CD4-positive, CD25-positive, alpha-beta regulatory T cell (primary cell): ENCODE results near the gene ISM1. TPM values are rescaled to one million over a fixed set of nuclear protein-coding genes. Genes with fewer than 3 reads are reported as not detected.
A peak's percentile ranks its signal among the peaks of the same experiment; 100 is the strongest.

Source experiments
- ATAC-seq, 2 donors: fragments of 150-1000 bp; cut with Tn5 transposase; one replicate each; pipeline ENCODE4 v1.10.0; 2021; ENCODE audit warnings: low read depth in 2 of 2, moderate number of reproducible peaks in 2 of 2, moderate library complexity in 1 of 2
- DNase-seq, 3 donors: peaks; one replicate each; pipeline versions ENCODE4 v3.0.0 to v3.0.0-alpha.2; 2012 to 2022; ENCODE audit warnings: mixed read lengths in 1 of 3
- H3K27ac ChIP-seq: one replicate; pipeline ENCODE4 v1.7.0; 2013; ENCODE audit warnings: mild to moderate bottlenecking, low read length; ENCODE audit not compliant: insufficient read depth, poor library complexity, severe bottlenecking
- H3K27me3 ChIP-seq: one replicate; pipeline ENCODE4 v1.7.0; 2013; ENCODE audit warnings: low read length; ENCODE audit not compliant: control insufficient read depth, insufficient read depth
- H3K36me3 ChIP-seq: one replicate; pipeline ENCODE4 v1.7.0; 2013; ENCODE audit warnings: mild to moderate bottlenecking, low read length, moderate library complexity; ENCODE audit not compliant: control insufficient read depth, insufficient read depth
- H3K4me1 ChIP-seq: 2 replicates; pipeline ENCODE4 v1.7.0; 2013; ENCODE audit warnings: mild to moderate bottlenecking, low read length; ENCODE audit not compliant: insufficient read depth, control insufficient read depth, poor library complexity, severe bottlenecking
- H3K4me3 ChIP-seq: one replicate; pipeline ENCODE4 v1.7.0; 2013; ENCODE audit warnings: low read depth, mild to moderate bottlenecking, low read length, moderate library complexity
- H3K9me3 ChIP-seq, 2 experiments: 1 replicate in 1 of 2; 2 replicates in 1 of 2; pipeline ENCODE4 v1.7.0; 2013; ENCODE audit warnings: low read length in 2 of 2, mild to moderate bottlenecking in 1 of 2, moderate library complexity in 1 of 2; ENCODE audit not compliant: control insufficient read depth in 2 of 2
- H3K27ac Mint-ChIP-seq, 3 donors: one replicate each; pipeline ENCODE4 v1.8.0; 2020 to 2022; ENCODE audit warnings: mild to moderate bottlenecking in 3 of 3, mixed read lengths in 3 of 3, moderate library complexity in 2 of 3
- H3K27me3 Mint-ChIP-seq: one replicate; pipeline ENCODE4 v1.8.0; 2022; ENCODE audit warnings: mild to moderate bottlenecking, mixed read lengths
- H3K36me3 Mint-ChIP-seq: one replicate; pipeline ENCODE4 v1.8.0; 2020; ENCODE audit warnings: mixed read lengths
- H3K4me1 Mint-ChIP-seq, 4 donors: one replicate each; pipeline ENCODE4 v1.8.0; 2020 to 2022; ENCODE audit warnings: mixed read lengths in 4 of 4, mild to moderate bottlenecking in 1 of 4
- H3K4me3 Mint-ChIP-seq, 4 donors: one replicate each; pipeline ENCODE4 v1.8.0; 2020 to 2022; ENCODE audit warnings: mild to moderate bottlenecking in 4 of 4, mixed read lengths in 4 of 4, moderate library complexity in 3 of 4
- H3K9me3 Mint-ChIP-seq, 7 donors: one replicate each; pipeline ENCODE4 v1.8.0; 2020 to 2022; ENCODE audit warnings: mixed read lengths in 7 of 7, mild to moderate bottlenecking in 3 of 7, moderate library complexity in 2 of 7
- polyA plus RNA-seq, 4 donors: library from polyadenylated mRNA; unstranded; fragments of 300-500 nt; fragmentation: Illumina TruSeq; gene quantifications; one replicate each; pipeline ENCODE4 v1.2.3, GENCODE V29; 2021
- total RNA-seq: library from RNA; stranded (reverse); gene quantifications from one replicate; pipeline ENCODE4 v1.2.3, GENCODE V29; 2022

The ISM1 gene
- total and polyA plus RNA-seq, 5 donors from 2014 or later = 0.38 to 2.4 (median 0.67) TPM

GRCh38 chr20:13249798-13250170 is 28.7 kb downstream of the ISM1 start:
- H3K9me3 ChIP-seq = no peaks in the 10 kb centered on the region
- no peaks in the 10 kb centered on the region for H3K27me3 Mint-ChIP-seq
- ATAC-seq (no peak), DNase-seq (no peak)
- H3K9me3 Mint-ChIP-seq = peaks cover 0 to 2% (median 0%) of the 10 kb centered on the region in 7 donors
- peak overlapping the region in 2 of 3 donors; percentile 82 to 93 for H3K27ac Mint-ChIP-seq
- peaks cover 15 to 64% (median 25%) of the 10 kb centered on the region in 4 donors for H3K4me1 Mint-ChIP-seq
- no peak overlapping the region for H3K4me3 ChIP-seq
- no peaks in the 10 kb centered on the region for H3K27me3 ChIP-seq
- H3K4me1 ChIP-seq = peaks cover 27% of the 10 kb centered on the region
- no peaks in the 10 kb centered on the region for H3K36me3 ChIP-seq
- no peaks in the 10 kb centered on the region for H3K36me3 Mint-ChIP-seq
- H3K27ac ChIP-seq = no peak overlapping the region
- no peak overlapping the region for H3K4me3 Mint-ChIP-seq

- DNase-seq (no peak), ATAC-seq (no peak)
- H3K4me3 Mint-ChIP-seq = no peak overlapping the region
- H3K9me3 Mint-ChIP-seq = peaks cover 0 to 2% (median 0%) of the 10 kb centered on the region in 7 donors
- no peaks in the 10 kb centered on the region for H3K27me3 Mint-ChIP-seq
- no peaks in the 10 kb centered on the region for H3K9me3 ChIP-seq
- H3K27ac Mint-ChIP-seq = peak overlapping the region in 2 of 3 donors; percentile 72 to 82
- H3K4me1 Mint-ChIP-seq = peaks cover 12 to 65% (median 25%) of the 10 kb centered on the region in 4 donors
- no peaks in the 10 kb centered on the region for H3K36me3 Mint-ChIP-seq
- no peak overlapping the region for H3K27ac ChIP-seq
- no peak overlapping the region for H3K4me3 ChIP-seq
- H3K27me3 ChIP-seq = no peaks in the 10 kb centered on the region
- no peaks in the 10 kb centered on the region for H3K36me3 ChIP-seq
- H3K4me1 ChIP-seq = peaks cover 27% of the 10 kb centered on the region
These were observed 29.2 kb downstream of the ISM1 start for GRCh38 chr20:13250251-13250650.

DNA sequence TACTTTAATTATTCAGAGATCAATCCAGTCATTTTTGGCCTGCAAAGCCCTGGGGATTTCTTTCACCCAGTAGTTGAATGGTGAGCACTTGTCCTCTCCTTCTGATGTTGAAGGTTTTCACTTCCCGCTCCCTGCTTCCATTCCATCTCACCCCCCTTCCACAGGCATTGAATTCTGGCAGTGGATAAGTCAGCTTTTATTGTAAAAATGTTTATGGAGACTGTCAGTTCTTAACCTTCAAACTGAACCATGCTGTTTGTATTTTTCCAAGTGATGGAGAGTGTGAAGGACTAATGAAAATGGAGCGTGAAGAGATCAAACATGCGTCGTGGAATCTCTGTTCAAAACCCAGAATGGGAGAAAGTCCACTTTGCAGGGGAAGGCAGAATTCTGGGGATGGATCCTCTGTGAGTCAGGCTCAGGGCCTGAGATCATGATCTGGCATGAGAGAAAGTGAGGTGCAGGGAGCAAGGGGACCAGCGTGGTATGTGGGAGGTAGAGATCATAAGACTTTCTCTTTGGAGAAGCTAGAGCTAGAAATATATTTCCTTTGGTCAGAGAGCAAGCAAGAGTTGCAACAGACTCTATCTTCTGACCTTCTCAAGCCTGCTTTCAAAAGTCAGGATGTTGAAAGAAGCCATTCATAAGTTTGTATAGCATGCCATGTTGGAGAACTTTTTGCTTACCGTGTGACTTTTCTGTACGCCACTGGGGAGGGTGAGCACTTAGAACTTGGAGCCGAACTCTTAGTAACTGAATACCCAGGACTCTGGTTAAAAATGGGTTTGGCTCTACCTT is 30.2 kb downstream of the ISM1 start:
- Mint-ChIP-seq H3K36me3 (no peaks in the 10 kb centered on the region), H3K27me3 (no peaks in the 10 kb centered on the region), H3K4me3 (no peak overlapping the region), H3K9me3 (peaks cover 0 to 2% (median 0%) of the 10 kb centered on the region in 7 donors), H3K27ac (peak overlapping the region; percentile 5 to 58 (median 36)), H3K4me1 (peaks cover 12 to 58% (median 22%) of the 10 kb centered on the region in 4 donors)
- no peaks in the 10 kb centered on the region for H3K9me3 ChIP-seq
- ATAC-seq (no peak), DNase-seq (no peak)
- peaks cover 27% of the 10 kb centered on the region for H3K4me1 ChIP-seq
- no peaks in the 10 kb centered on the region for H3K27me3 ChIP-seq
- H3K36me3 ChIP-seq = no peaks in the 10 kb centered on the region
- no peak overlapping the region for H3K27ac ChIP-seq
- H3K4me3 ChIP-seq = no peak overlapping the region

GRCh38 chr20:13251904-13252297 is 30.8 kb downstream of the ISM1 start:
- Mint-ChIP-seq H3K27me3 (no peaks in the 10 kb centered on the region), H3K27ac (peak overlapping the region in 2 of 3 donors; percentile 5 to 36), H3K4me1 (peaks cover 12 to 52% (median 21%) of the 10 kb centered on the region in 4 donors), H3K4me3 (no peak overlapping the region), H3K36me3 (no peaks in the 10 kb centered on the region), H3K9me3 (peaks cover 0 to 2% (median 0%) of the 10 kb centered on the region in 7 donors)
- Histone ChIP-seq H3K36me3 (no peaks in the 10 kb centered on the region), H3K27me3 (no peaks in the 10 kb centered on the region), H3K9me3 (no peaks in the 10 kb centered on the region), H3K27ac (no peak overlapping the region), H3K4me1 (peaks cover 22% of the 10 kb centered on the region), H3K4me3 (no peak overlapping the region)
- ATAC-seq = no peak
- no peak for DNase-seq

GRCh38 chr20:13255356-13255755 is 34.3 kb downstream of the ISM1 start:
- no peaks in the 10 kb centered on the region for H3K27me3 Mint-ChIP-seq
- H3K4me1 Mint-ChIP-seq = peaks cover 0 to 24% (median 8%) of the 10 kb centered on the region in 4 donors
- H3K9me3 Mint-ChIP-seq = peaks cover 0 to 2% (median 0%) of the 10 kb centered on the region in 7 donors
- DNase-seq = no peak
- peak overlapping the region in 1 of 3 donors; percentile 20 for H3K27ac Mint-ChIP-seq
- no peak overlapping the region for H3K27ac ChIP-seq
- H3K36me3 Mint-ChIP-seq = no peaks in the 10 kb centered on the region
- H3K27me3 ChIP-seq = no peaks in the 10 kb centered on the region
- H3K36me3 ChIP-seq = no peaks in the 10 kb centered on the region
- ATAC-seq = no peak
- no peak overlapping the region for H3K4me3 ChIP-seq
- H3K4me3 Mint-ChIP-seq = no peak overlapping the region
- H3K4me1 ChIP-seq = no peaks in the 10 kb centered on the region
- H3K9me3 ChIP-seq = no peaks in the 10 kb centered on the region

GRCh38 chr20:13256606-13257005 is 35.5 kb downstream of the ISM1 start:
- H3K27me3 ChIP-seq = no peaks in the 10 kb centered on the region
- H3K27ac Mint-ChIP-seq = peak overlapping the region in 1 of 3 donors; percentile 16
- DNase-seq (no peak), ATAC-seq (no peak)
- H3K36me3 Mint-ChIP-seq = no peaks in the 10 kb centered on the region
- no peaks in the 10 kb centered on the region for H3K27me3 Mint-ChIP-seq
- no peak overlapping the region for H3K27ac ChIP-seq
- H3K4me1 Mint-ChIP-seq = peaks cover 0 to 17% (median 5%) of the 10 kb centered on the region in 4 donors
- H3K9me3 Mint-ChIP-seq = no peaks in the 10 kb centered on the region
- H3K4me3 ChIP-seq = no peak overlapping the region
- H3K4me3 Mint-ChIP-seq = no peak overlapping the region
- no peaks in the 10 kb centered on the region for H3K36me3 ChIP-seq
- H3K4me1 ChIP-seq = no peaks in the 10 kb centered on the region
- no peaks in the 10 kb centered on the region for H3K9me3 ChIP-seq

- no peak overlapping the region for H3K27ac Mint-ChIP-seq
- no peak overlapping the region for H3K4me3 Mint-ChIP-seq
- Histone ChIP-seq H3K27ac (no peak overlapping the region), H3K4me1 (no peaks in the 10 kb centered on the region), H3K4me3 (no peak overlapping the region), H3K9me3 (no peaks in the 10 kb centered on the region), H3K36me3 (no peaks in the 10 kb centered on the region), H3K27me3 (no peaks in the 10 kb centered on the region)
- DNase-seq (no peak), ATAC-seq (no peak)
- H3K27me3 Mint-ChIP-seq = no peaks in the 10 kb centered on the region
- peaks cover 0 to 7% (median 5%) of the 10 kb centered on the region in 4 donors for H3K4me1 Mint-ChIP-seq
- H3K36me3 Mint-ChIP-seq = no peaks in the 10 kb centered on the region
- H3K9me3 Mint-ChIP-seq = no peaks in the 10 kb centered on the region
These were observed 38.8 kb downstream of the ISM1 start for GRCh38 chr20:13259921-13260320.
